GM21576 (cell line): ENCODE measurements around the gene TLL2.
A peak's percentile ranks its signal among the peaks of the same experiment; 100 is the strongest.

Experiments
- ATAC-seq: cut with Tn5 transposase; IDR thresholded peaks from one replicate; pipeline ENCODE4 v1.9.1; 2021; ENCODE audit warnings: mild to moderate bottlenecking, moderate library complexity; ENCODE audit not compliant: unreplicated experiment

The TLL2 gene

DNA sequence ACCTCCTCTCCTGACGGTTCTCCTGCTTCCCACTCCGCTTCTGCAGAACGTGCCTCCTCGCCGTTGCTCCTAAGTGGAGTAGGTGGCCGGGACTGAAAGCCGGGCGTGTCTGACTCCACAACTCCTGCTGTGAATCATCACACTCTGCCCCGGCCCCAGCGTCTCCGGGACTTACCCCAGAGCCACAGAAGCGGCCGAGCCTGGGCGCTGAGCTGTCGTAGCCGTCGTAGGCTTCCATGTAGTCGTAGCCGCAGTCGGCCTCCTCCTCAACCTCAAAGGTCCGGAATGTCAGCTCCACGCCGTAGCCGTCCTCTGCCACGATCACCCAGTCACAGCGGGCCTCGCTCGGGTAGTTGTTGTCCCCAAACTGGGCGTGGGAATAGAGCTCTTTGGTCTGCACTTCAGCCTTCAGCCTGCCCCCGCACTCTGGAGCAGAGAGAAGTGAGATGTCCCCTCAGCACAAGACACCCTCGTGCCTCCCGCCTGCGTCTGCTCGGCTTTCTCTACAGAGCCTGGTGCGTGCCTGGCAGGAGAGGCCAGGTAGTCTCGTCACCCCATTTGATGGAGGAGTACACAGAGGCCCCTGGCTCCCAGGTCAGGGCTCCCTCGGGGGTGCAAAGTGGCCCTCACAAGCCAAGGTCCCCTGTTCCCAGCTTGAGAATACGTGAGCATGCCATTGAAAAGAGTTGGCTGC is 143.7 kb downstream of the TLL2 start:
- no peak for ATAC-seq

DNA sequence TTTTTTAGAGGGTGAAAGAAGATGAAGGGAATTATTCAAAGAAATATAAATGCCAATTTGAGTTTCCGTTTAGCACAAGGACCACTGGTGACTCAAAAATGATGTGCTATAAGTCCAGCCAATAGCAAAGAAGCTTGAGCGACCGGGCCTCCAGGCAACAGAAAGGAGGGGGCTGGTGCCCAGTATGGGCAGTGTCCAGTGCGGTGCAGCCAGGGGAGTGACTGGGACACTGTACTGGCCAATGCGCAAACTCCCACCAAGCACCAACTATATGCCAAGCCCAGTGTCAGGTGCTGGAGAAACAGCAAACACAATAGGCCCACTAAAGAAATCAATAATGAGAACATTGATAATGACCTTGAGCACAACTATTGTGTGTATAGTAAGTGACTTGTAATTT is 144.8 kb downstream of the TLL2 start:
- no peak for ATAC-seq

DNA sequence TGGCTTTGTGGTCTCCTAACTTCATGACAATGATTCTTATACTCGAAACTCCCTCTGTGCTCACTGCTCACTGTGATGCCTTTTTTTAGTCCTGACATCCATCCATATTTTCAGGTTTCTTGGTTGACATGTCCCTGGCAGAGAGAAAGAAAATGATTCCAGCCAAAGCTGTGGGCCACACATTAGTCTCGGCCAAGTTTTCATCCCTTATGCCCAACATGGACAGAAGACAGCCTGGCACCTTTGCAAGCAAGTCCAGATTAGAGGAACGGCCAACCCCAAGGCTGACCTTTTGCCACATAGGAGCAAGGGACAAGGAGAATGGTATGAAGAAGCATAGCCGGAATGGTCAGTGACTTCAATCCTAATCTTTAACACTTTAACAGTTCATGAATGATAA is 146.3 kb downstream of the TLL2 start:
- ATAC-seq, result no peak

DNA sequence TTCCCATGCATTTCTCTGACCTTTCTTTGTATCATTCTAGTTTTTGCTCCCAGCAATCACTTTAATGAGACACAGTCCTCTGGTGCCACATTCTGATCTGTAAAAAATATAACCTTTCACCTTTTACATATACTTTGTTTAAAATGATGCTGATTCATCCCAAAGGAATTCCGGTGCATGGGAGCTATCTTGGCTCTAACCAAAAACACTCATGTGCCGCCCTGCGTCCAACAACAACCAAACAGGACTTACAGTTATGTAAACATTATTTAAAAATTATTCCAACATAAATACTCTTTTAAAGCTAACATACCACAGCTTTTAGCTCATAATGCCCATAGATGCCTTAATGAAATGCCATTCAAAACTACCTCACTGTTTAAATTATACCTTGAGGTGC is 147.2 kb downstream of the TLL2 start:
- ATAC-seq, result no peak

DNA sequence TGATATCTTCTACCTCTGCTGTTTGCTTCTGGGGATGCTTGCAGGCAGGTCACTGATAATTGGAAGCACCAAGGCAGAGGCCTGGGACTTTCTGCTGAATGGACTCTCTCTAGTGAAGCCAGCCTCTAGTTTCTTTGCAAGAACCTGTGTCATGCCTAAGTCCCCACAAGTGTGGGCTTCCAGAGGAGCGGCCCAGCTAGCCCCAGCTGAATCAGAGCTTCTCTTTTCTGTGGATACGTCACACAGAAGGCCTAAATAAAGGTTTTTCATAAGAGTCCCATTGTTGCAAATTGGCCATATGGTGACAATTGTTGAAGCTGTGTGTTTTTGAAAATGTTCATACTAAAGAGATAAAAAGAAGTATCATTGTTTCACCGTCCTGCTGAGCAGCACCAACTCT is 148.2 kb downstream of the TLL2 start:
- ATAC-seq, result no peak

DNA sequence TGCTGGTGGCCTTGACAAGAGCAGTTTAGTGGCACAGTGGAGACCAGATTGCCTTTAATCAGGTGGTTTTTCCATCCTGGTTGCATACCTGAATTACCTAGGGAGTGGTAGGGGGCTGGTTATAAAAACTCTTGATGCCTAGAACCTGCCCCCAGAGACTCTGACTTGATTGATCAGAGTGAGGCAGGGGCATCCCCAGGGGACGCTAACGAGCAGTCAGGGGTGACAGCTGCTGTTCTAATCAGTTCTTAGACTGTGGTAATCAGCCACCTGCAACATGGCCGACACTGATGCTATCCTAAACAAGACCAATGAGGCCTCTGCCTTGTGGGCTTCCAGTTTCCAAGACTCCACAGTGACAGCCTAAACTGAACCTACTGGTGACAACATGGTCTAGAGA is 153.0 kb downstream of the TLL2 start:
- no peak for ATAC-seq

DNA sequence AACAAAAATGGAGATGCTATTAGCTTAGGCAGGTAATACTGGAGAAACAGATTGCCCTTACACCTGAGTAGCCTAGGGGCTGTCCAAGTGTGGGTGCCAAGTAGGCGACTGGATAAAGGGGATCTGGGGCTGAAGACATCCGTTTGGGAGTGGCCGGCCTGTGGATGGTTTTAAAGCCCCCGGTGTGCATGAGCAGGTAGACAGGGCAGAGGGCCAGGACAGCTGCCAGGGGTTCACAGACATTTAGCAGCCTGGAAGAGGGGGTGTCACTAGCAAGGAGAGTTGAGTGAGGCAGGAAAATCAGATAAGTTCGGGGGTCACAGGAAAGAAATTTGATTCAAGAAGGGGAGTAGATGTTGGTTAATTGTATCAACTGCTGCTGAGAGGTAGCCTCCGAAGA is 153.4 kb downstream of the TLL2 start:
- ATAC-seq, result no peak

DNA sequence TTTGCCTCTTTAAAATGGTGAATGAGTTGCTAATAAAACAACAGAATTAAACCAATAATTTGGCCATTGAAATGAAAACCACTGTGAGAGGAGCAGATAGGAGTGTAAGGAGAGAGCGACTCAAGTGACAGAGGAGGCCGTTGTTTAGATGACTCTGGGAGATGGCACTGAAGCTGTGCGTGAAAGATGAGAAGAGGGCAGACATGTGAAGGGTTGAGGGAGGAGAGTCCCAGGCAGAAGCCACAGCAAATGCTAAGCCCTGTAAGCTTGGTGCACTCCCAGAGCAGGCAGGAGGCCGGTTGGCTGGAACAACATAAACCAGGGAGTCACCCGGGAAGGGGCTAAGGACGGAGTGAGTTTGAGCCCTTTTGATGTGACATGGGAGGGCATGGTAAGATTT is 154.1 kb downstream of the TLL2 start:
- no peak for ATAC-seq

DNA sequence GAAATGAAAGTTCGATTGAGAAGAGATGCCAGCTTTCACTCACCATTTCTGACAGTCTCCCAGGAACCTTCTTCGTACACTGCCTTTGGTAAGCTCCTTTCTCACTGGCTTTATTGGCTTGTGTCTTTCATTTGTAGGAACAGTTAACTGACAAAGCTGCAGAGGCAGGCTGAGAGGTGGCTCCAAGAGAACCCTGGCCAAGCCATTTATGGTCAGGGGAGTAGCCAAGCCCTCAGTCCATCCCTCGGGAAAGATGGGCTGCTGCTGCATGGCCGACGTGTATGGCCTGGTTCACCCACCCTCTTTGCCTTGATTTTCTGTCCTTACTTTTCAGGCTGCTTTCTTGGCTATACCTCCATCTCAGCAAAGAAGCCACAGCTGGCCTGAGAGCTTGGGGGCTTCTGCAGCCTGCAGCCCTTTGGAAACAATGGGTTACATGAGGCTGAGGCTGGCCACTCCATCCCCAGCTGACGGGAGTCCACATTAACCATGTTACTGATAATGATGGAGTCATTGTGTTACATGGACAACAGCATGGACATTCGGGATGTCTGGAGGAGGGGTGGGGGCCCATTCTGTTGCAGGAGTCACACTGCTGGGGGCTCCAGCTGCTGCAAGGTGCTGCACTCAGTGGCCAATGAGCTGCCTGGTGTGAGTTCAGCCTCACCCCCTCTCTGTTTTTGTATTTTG is 154.7 kb downstream of the TLL2 start, which contains the start of gene OPALIN:
Gene OPALIN, minus strand, starts transcription at position 152 of the 690 bp plus-strand sequence. Its CDS starts 106 bp downstream, at position 46.
- no peak for ATAC-seq

DNA sequence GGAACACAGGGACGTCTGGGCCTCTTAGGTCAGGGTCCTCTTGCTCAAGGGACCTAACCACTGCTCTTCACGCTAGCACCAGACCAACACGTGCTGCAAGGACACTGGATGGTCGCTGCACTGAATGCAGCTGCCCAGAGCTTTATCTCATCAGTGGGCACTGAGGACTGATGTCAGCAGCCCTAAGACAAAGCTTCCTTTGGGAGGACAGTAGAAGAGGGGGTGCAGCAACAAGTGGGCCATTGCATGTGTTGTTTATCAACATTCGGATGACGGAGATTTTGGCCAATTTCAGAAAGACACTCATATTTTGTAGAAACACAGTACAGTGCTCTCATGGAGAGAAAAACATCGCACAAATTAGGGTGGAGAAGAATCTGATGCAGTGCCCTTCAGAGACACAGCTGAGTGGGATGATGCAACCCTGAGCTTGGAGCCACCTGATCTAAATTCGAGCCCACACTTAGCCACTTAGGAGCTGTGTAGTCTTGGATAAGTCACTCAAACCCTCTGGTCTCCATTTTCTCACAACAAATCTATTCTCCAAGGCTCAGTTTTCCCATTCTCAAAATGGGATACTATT is 156.6 kb downstream of the TLL2 start:
- ATAC-seq, result no peak

DNA sequence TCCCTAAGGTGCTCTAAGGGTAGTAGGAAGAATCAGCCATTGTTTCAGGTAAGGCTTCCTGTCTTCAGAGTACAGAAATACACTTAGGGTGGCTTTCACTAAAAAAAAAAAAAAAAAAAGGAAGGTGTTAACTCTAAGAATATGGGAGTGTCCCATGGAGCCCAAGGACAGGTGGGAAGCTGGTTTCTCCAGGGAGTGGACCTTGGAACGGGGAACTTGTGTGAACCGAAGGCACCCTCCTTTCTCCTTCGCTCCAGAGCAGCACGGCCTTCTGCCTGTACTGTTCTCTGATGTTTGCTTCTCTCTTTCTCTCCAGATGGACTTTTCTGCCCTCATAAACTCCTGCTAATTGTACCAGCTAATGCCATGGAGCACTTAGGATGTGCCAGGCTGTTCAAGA is 161.1 kb downstream of the TLL2 start:
- no peak for ATAC-seq

DNA sequence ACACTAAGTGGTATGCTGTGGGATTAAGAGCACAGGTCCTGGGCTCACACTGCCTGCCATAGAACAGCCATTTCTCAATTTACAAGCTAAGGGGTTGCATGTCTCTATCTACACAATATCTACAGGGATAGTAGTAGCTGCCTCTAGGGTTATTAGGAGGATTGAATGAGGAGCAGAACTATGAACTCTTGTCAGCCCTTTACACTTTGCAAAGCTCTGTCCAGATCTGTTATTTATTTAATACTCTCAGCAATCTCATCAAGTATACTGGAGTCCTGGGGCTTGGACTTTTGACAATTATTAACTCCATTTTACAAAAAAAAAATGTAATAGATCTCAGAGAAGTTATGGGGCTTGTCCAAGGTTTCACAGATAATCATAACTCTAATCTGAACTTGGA is 161.7 kb downstream of the TLL2 start:
- no peak for ATAC-seq

DNA sequence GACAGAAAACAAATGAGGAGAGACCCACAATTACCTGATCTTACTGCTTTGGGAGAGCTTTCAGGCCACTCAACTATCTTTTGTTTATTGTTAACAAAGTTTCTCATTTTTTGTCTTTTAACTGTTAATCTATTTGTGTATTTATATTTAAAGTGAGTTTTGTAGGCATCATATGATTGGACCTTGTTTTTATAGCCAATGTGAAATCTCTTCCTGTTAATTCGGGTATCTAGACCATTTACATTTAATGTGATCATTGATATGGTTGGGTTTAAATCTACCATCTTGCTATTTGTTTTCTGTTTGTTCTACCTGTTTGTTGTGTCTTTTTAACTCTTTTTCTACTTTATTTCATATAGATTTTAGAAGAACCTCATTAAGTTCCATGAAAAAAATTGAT is 167.4 kb downstream of the TLL2 start:
- ATAC-seq, result no peak

DNA sequence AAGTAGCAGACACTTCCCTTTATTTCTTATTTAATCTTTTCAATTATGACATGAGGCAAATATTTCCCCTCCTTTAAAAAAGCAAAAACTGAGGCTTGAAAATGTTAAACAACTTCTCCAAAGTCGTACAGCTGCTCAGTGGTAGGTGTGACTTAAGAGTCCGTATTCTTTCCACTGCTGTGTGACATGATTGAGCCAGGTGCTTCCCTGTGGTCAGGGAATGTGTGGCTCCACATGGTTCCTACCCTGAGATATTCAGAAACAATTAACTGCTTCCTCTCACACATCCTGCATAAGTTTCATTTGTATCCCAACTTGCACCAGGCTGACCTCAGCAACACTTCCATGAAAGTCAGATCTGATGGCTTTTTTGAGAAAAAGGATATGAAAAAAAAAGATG is 168.5 kb downstream of the TLL2 start:
- ATAC-seq, result no peak

DNA sequence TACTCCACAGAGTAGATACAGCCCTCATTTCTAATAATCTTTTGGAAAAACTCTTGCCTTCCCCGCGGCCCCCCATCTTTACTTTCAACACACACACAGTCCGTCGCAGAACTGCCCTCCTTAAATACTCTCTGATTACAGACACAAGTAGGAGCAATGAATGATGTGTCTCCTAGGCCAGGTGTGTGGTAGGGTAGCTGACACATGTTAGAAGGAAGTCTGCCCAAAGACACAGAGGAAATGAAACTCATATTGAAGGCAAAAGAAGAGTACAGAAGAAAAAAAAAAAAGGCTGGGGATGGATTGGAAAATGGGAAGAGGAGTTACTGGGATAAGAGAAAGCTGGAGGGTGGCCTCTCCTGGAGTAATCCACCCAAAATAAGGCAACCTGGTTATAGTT is 169.5 kb downstream of the TLL2 start:
- ATAC-seq, result no peak

DNA sequence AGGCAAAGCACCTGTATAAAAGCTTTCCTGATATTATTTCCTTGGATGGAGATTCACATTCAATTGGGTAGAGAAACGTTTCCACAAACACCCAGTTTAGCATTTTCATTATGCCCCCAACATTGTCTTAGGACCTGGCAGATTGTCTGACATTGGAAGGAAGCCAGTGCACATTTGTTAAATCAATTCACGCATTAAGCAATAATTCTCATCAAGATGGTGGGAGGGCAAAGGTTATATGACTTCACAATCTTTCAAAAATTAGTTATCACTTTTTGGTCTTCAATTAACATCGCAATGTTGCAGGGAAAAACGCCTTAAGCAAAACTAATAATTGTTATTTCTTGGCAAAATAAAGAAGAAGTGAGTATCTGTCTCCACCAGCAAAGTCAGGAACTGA is 171.3 kb downstream of the TLL2 start:
- ATAC-seq, result no peak

DNA sequence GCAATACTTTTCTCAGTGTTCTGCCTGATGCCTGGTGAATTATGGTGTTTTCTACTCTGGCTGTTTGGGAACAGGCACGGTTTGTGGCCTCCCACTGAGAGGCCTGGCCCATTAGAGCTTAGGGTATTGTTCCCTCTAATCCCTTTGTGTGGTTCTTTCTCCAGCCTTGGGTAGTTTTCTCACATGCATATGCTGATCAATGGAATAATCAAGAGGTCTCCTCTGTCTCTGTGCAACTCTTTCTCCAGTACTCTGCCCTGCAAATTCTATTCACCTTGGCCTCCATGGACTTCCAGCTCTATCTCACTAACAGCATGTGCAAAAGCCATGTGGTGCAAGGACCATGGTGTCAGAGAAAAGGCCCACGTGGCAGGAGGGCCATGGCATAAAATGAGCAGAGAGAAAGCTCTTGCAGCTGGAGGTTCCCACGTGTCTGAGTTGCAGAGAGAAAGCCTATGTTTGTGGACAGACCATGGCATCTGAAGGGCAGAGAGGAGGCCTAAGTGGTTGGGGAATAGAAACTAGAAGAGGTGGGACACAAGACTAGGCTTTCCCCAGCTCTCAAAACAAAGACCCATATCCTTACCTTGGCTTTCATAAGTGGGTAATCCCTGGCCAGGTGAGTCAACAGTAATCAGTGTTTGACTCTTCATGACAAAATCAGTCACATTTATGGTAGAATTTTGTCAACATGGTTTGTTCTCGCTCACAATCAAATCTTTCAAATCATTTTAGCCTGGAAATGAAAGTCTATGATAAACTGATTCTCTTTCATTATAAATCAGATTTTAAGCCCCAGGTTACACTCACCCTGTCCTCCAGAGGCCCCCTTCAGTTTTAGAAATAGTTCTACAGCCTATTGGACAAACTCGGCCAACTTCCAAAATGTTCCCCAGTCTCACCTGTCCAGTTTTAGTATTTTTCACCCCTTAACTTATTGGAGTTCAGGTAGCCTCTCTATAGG is 172.2 kb downstream of the TLL2 start:
- ATAC-seq, result no peak

DNA sequence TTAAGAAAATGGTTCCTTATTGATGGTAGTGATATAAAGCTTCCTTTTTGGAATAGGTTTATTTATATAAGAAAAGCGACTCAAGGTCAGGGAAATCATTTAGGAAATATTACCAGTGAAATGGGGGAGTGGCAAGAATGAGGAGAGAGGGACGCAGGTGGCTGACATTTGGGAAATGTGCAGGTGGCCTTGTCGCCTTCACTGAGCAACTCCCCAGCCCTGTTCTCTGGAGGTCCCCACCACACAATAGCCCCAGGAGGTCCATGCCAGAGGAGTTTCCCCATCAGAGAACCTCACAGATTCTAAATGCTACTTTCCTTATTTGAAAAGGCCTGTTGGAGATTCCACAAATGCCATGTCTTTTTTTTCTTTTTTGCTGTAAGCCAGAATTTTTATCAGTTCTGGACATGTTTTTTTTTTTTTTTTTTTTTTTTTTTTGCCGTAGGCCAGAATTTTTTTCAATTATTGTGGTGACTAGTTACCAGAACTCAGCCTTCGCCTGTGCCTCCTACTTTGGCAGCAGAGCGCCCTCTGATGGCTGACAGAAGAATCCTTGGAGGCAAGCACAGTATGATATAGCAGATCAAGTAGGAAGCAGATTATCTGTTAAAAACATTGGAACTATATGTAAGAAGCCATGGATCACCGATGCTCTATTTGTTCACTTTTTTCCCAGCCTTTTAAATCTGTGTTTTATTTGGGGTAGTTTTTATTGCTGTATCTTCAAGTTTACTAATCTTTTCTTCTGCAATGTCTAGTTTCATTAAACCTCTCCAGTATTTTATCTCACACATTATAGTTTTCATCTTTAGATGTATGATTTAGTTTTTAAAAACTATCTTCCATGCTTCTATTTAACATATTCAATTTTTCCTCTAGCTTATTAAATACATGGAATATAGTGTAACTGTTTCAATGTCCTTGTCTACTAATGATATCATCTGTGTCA is 173.5 kb downstream of the TLL2 start:
- ATAC-seq, result peak; percentile 47

DNA sequence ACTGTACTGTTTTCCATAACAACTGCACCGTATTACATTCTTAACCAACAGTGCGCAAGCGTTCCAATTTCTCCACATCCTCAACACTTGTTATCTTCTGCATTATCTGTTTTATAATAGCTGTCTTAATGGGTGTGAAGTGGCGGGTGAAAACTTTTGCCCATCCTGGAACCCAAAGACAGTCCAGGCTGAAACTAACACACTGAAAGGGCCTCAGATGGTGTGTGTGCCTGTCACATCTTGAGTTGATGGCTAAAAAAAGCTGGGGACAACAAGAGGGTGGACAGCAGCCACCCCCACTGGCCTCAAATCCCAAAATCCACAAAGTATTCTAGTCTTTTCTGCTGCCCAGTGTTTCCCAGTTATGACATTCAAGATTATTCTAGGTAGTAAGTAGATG is 174.3 kb downstream of the TLL2 start:
- ATAC-seq, result no peak

DNA sequence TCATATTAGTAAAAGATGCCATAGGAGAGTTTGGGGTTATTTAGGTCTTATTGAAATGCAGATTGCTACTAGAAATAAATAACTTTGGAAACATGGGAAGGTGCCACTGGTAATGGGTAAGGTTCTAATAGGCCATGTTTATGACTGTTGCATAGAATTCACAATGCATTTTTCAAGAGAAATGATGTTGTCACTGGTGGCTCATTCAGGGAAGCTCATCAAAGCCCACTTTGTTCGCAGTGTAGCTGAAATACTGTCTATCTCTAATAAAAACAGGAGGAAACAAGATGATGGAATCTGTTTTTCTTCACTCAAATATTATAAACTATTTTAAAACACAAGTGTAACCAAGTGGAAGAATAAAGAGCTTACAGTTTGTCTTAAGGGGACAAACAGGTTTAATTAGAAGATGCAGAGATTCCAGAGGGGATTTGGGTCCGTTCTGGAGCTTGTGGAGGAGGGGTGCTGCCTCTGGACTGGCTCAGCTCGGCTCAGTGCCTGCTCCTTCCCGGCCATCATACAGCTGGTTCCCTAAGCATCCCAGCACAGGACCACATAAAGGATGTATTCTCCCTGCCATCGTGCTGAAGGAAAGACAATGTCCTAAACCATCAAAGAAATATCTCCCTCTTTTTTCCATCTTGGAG is 175.3 kb downstream of the TLL2 start:
- ATAC-seq, result no peak
